AG04450 (cell line): ENCODE results near the gene DFFB. TPM values are rescaled to one million over a fixed set of nuclear protein-coding genes. Genes with fewer than 3 reads are reported as not detected.

ENCODE experiments used
- CTCF ChIA-PET: fragments of 300-600, 350-600 bp; formaldehyde crosslinking; extraction: SDS; loops from one replicate; lab custom pipeline; 2022; ENCODE audit warnings: antibody characterized with exemption, inconsistent platforms; lab: Charles Lee
- POLR2A ChIA-PET: fragments of 350-600 bp; formaldehyde crosslinking; extraction: SDS; loops from one replicate; lab custom pipeline; 2021; ENCODE audit warnings: antibody characterized with exemption, inconsistent platforms; lab: Yijun Ruan, JAX
- DNase-seq: peaks from one replicate; pipeline ENCODE4 v3.0.0-alpha.2; 2011; ENCODE audit warnings: low read depth, low spot score
- H3K27ac ChIP-seq: one replicate; pipeline ENCODE4 v1.5.1; 2012; ENCODE audit warnings: low read depth, low read length, control low read depth
- H3K27me3 ChIP-seq: one replicate; pipeline ENCODE4 v1.6.0; 2012; ENCODE audit warnings: low read length; ENCODE audit not compliant: control insufficient read depth, insufficient read depth
- H3K4me3 ChIP-seq: 2 replicates; pipeline ENCODE4 v1.5.1; 2011; ENCODE audit warnings: mild to moderate bottlenecking, low read depth, low read length, control low read depth
- H3K9me3 ChIP-seq: 2 replicates; pipeline ENCODE4 v1.5.1; 2012; ENCODE audit warnings: low read length; ENCODE audit not compliant: control insufficient read depth, insufficient read depth
- polyA plus RNA-seq: library from polyadenylated mRNA; depleted of rRNA; stranded (reverse); fragments of >200 nt; gene quantifications from 2 replicates; pipeline ENCODE4 v1.2.3, GENCODE V29; 2011
- TF ChIP-seq, protein P1 (sequence below): IDR thresholded peaks from 2 replicates; pipeline ENCODE4 v1.5.1; 2011; ENCODE audit warnings: low read depth, low read length, control low read depth, inconsistent platforms

DFFB gene
- polyA plus RNA-seq, 1 experiment: 6.9 TPM

DNA sequence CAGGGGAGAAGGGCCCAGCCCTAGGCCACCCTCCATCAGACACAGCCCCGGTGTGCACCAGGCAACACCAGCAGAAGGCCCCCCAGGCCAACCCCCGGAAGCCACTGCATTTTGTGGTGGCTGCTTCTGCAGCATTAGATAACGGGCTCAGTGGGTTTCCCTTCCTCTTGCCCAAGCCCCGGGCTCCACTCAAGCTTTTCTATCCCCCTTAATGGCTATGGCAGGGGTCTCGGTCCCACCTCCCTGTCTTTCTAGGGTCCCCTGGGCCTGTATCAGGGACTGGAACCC is 23.9 kb downstream of the DFFB start:
- no peaks in the 10 kb centered on the region for H3K27me3 ChIP-seq
- no peak for DNase-seq
- peaks cover 10% of the 10 kb centered on the region for H3K9me3 ChIP-seq
- H3K4me3 ChIP-seq: no peak overlapping the region
- TF ChIP-seq, protein P1, sequence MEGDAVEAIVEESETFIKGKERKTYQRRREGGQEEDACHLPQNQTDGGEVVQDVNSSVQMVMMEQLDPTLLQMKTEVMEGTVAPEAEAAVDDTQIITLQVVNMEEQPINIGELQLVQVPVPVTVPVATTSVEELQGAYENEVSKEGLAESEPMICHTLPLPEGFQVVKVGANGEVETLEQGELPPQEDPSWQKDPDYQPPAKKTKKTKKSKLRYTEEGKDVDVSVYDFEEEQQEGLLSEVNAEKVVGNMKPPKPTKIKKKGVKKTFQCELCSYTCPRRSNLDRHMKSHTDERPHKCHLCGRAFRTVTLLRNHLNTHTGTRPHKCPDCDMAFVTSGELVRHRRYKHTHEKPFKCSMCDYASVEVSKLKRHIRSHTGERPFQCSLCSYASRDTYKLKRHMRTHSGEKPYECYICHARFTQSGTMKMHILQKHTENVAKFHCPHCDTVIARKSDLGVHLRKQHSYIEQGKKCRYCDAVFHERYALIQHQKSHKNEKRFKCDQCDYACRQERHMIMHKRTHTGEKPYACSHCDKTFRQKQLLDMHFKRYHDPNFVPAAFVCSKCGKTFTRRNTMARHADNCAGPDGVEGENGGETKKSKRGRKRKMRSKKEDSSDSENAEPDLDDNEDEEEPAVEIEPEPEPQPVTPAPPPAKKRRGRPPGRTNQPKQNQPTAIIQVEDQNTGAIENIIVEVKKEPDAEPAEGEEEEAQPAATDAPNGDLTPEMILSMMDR: no peak
- ChIA-PET CTCF (no interaction called here), POLR2A (no interaction called here)
- H3K27ac ChIP-seq: no peak overlapping the region

GRCh38 chr1:3883194-3883925 is 26.1 kb downstream of the DFFB start:
- DNase-seq: no peak
- Histone ChIP-seq H3K27me3 (no peaks in the 10 kb centered on the region), H3K4me3 (no peak overlapping the region), H3K27ac (no peak overlapping the region), H3K9me3 (peaks cover 10% of the 10 kb centered on the region)
- TF ChIP-seq, protein P1: no peak
- POLR2A ChIA-PET: no interaction called here
- CTCF ChIA-PET: no interaction called here

DNA sequence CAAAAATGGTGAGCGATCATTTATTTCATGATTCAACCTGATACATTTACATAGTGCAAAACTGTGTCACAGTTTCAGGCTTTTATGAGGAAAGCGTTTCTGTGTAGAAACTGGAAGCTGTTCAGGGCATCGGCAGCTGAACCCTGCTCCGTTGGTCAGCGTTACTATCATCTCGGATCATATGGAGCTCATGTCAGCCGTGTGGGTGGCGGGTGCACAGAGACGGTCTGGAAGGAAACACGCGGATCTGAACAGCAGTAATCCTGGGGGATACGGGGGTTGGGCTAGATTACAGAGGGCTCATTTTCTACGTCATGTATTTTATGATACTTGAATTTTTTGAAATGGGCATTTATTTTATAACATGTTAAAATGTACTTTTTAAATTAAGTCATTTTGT is 27.7 kb downstream of the DFFB start:
- DNase-seq: no peak
- ChIA-PET CTCF (no interaction called here), POLR2A (no interaction called here)
- H3K27ac ChIP-seq: no peak overlapping the region
- no peaks in the 10 kb centered on the region for H3K27me3 ChIP-seq
- TF ChIP-seq, protein P1: no peak
- no peaks in the 10 kb centered on the region for H3K9me3 ChIP-seq
- H3K4me3 ChIP-seq: no peak overlapping the region

DNA sequence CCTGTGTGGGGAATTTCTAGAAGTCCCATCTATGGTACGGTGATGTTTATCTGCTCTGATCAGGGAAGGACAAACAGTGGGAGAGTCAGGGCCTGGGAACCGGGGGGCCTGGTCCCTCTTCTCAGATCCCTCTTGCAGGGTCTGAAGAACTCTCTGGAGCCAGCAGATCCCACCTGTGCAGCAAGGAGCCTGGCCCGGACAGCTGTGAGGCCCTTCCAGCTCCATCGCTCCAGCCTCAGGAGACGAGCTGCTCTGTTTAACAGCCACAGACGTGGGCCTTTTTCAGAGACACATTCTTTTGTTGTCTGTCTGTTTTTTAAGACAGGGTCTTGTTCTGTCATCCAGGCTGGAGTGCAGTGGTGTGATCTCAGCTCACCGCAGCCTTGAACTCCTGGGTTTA is 28.3 kb downstream of the DFFB start:
- CTCF ChIA-PET: no interaction called here
- no peak for DNase-seq
- H3K27me3 ChIP-seq: no peaks in the 10 kb centered on the region
- no peaks in the 10 kb centered on the region for H3K9me3 ChIP-seq
- TF ChIP-seq, protein P1: no peak
- no peak overlapping the region for H3K27ac ChIP-seq
- no peak overlapping the region for H3K4me3 ChIP-seq
- POLR2A ChIA-PET: no interaction called here

- Histone ChIP-seq H3K4me3 (no peak overlapping the region), H3K27me3 (no peaks in the 10 kb centered on the region), H3K27ac (no peak overlapping the region), H3K9me3 (no peaks in the 10 kb centered on the region)
- TF ChIP-seq, protein P1: no peak
- DNase-seq: no peak
- POLR2A ChIA-PET: no interaction called here
- CTCF ChIA-PET: no interaction called here
Measured at GRCh38 chr1:3886106-3886670, 28.9 kb downstream of the DFFB start.
